GM12878 (cell line): Measurements from ENCODE around the gene CREB3L4. TPM values are rescaled to one million over a fixed set of nuclear protein-coding genes. Genes with fewer than 3 reads are reported as not detected.

Experiments
- ATAC-seq: fragments of 200-7000 bp; cut with Tn5 transposase; 3 replicates; pipeline ENCODE4 v1.9.1; 2020; ENCODE audit warnings: mild to moderate bottlenecking, moderate library complexity
- BruUV-seq: library from RNA; stranded (reverse); fragments of 400-500 nt; replicated peaks from 2 replicates; lab custom pipeline; 2021; lab: Mats Ljungman, UMichigan
- CTCF ChIA-PET: fragments of 300-600 bp; sonication (Branson Sonifier 250); formaldehyde crosslinking; extraction: SDS; loops from one replicate; lab custom pipeline; 2021; ENCODE audit warnings: inconsistent platforms; lab: Yijun Ruan, JAX
- POLR2A ChIA-PET: fragments of 350-600 bp; formaldehyde crosslinking; extraction: SDS; loops from one replicate; lab custom pipeline; 2021; ENCODE audit warnings: inconsistent platforms; lab: Charles Lee
- RAD21 ChIA-PET: fragments of 300-600 bp; sonication (Branson Sonifier 250); formaldehyde crosslinking; loops from one replicate; lab custom pipeline; 2023; ENCODE audit warnings: antibody characterized with exemption; ENCODE audit not compliant: unreplicated experiment; lab: Charles Lee
- SMC1A ChIA-PET: fragments of 300-600 bp; sonication (Branson Sonifier 250); formaldehyde crosslinking; loops from one replicate; lab custom pipeline; 2023; ENCODE audit not compliant: unreplicated experiment, uncharacterized antibody; lab: Charles Lee
- DNase-seq: peaks from one replicate; pipeline ENCODE4 v3.0.0-alpha.2; 2011; ENCODE audit warnings: low read depth, low spot score
- FAIRE-seq: peaks from 3 replicates; lab custom pipeline; 2011; peaks lifted over from hg19 to GRCh38; lab: Jason Lieb, UNC
- H2AFZ ChIP-seq: 2 replicates; pipeline ENCODE4 v1.6.0; 2011; ENCODE audit warnings: low read depth, low read length, control low read depth; ENCODE audit not compliant: control insufficient read depth
- H3K27ac ChIP-seq: 2 replicates; pipeline ENCODE4 v1.5.1; 2011; ENCODE audit warnings: control low read depth; ENCODE audit not compliant: control insufficient read depth, insufficient read depth
- H3K27me3 ChIP-seq, 2 experiments: replicated peaks in 1 of 2; 2 replicates each; pipeline versions ENCODE4 v1.6.0 to v1.6.1; 2011; ENCODE audit warnings: low read length in 1 of 2; ENCODE audit not compliant: control insufficient read depth in 2 of 2, insufficient read depth in 2 of 2
- H3K36me3 ChIP-seq, 2 experiments: 2 replicates each; pipeline ENCODE4 v1.5.1; 2011; ENCODE audit warnings: low read length in 1 of 2; ENCODE audit not compliant: control insufficient read depth in 2 of 2, insufficient read depth in 2 of 2
- H3K4me1 ChIP-seq: 2 replicates; pipeline ENCODE4 v1.6.1; 2011; ENCODE audit warnings: mild to moderate bottlenecking, low read length, moderate library complexity, mixed read lengths; ENCODE audit not compliant: control insufficient read depth, insufficient read depth
- H3K4me2 ChIP-seq: 2 replicates; pipeline ENCODE4 v1.6.0; 2011; ENCODE audit warnings: control low read depth; ENCODE audit not compliant: control insufficient read depth, insufficient read depth
- H3K4me3 ChIP-seq: fragments of 200-600 bp; sonication (generic); 2 replicates; pipeline ENCODE4 v1.5.1; 2016
- H3K79me2 ChIP-seq: 2 replicates; pipeline ENCODE4 v1.6.0; 2011; ENCODE audit warnings: low read length; ENCODE audit not compliant: control insufficient read depth, insufficient read depth
- H3K9ac ChIP-seq: 2 replicates; pipeline ENCODE4 v1.8.0; 2011; ENCODE audit warnings: low read length, control low read depth, mixed read lengths; ENCODE audit not compliant: control insufficient read depth, insufficient read depth
- H3K9me3 ChIP-seq: replicated peaks from 3 replicates; pipeline ENCODE4 v1.5.1; 2011; ENCODE audit warnings: mild to moderate bottlenecking, low read length; ENCODE audit not compliant: control insufficient read depth, insufficient read depth
- H4K20me1 ChIP-seq: 2 replicates; pipeline ENCODE4 v1.6.0; 2011; ENCODE audit not compliant: control insufficient read depth, insufficient read depth
- FOXM1 ChIP-seq: IDR thresholded peaks from 2 replicates; pipeline ENCODE4 v1.6.1; 2012; ENCODE audit warnings: low read depth, mild to moderate bottlenecking, inconsistent platforms, low read length, moderate library complexity
- IKZF1 ChIP-seq: fragments of 450-650 bp; conservative IDR thresholded peaks from 2 replicates; pipeline ENCODE4 v1.6.1; 2017; ENCODE audit warnings: antibody characterized with exemption, mild to moderate bottlenecking
- KDM1A ChIP-seq: fragments of 200-600 bp; sonication (generic); IDR thresholded peaks from 2 replicates; pipeline ENCODE4 v1.6.1; 2016; ENCODE audit warnings: borderline replicate concordance
- MEF2A ChIP-seq: IDR thresholded peaks from 2 replicates; pipeline ENCODE4 v1.6.1; 2011; ENCODE audit warnings: low read depth, mild to moderate bottlenecking, low read length, moderate library complexity; ENCODE audit not compliant: insufficient read depth
- RELA ChIP-seq: fragments of 450-650 bp; IDR thresholded peaks from 2 replicates; pipeline ENCODE4 v1.8.0; 2014; ENCODE audit warnings: borderline replicate concordance; ENCODE audit not compliant: partially characterized antibody
- SPI1 ChIP-seq: IDR thresholded peaks from 2 replicates; pipeline ENCODE4 v1.6.1; 2011; ENCODE audit warnings: low read depth, mild to moderate bottlenecking, low read length, moderate library complexity, borderline replicate concordance; ENCODE audit not compliant: insufficient read depth
- STAT1 ChIP-seq: fragments of 450-650 bp; conservative IDR thresholded peaks from 2 replicates; pipeline ENCODE4 v1.6.1; 2014; ENCODE audit warnings: antibody characterized with exemption, mild to moderate bottlenecking
- ZBTB4 ChIP-seq: fragments of 450-650 bp; formaldehyde crosslinking; IDR thresholded peaks from 2 replicates; pipeline ENCODE4 v1.4.0; 2022; ENCODE audit warnings: mild to moderate bottlenecking, moderate library complexity
- ZBTB40 ChIP-seq: fragments of 450-650 bp; IDR thresholded peaks from 2 replicates; pipeline ENCODE4 v1.6.1; 2016; ENCODE audit warnings: mild to moderate bottlenecking, moderate library complexity, borderline replicate concordance
- ZNF274 ChIP-seq: IDR thresholded peaks from one replicate; pipeline ENCODE4 v1.8.0; 2011; ENCODE audit not compliant: insufficient read length, insufficient read depth
- WGBS: methylation state at CpG from one replicate; pipeline ENCODE4 v1.1.6; 2016; ENCODE audit warnings: low lambda C conversion rate; ENCODE audit not compliant: insufficient replicate concordance, insufficient coverage; ENCODE audit errors: missing lambda C conversion rate; 5-methylcytosine and 5-hydroxymethylcytosine counted together
- in situ Hi-C: fragments of 300-500 bp; cut with MboI; formaldehyde crosslinking; loops from 9 replicates; pipeline ENCODE4 v1.14.3; 2018; ENCODE audit warnings: mixed read lengths
- intact Hi-C: fragments of 100-400 bp; cut with micrococcal nuclease; formaldehyde crosslinking; loops from one replicate; pipeline ENCODE4 v1.14.2; 2022; ENCODE audit not compliant: unreplicated experiment
- polyA plus RNA-seq, 11 experiments: library from polyadenylated mRNA; depleted of rRNA in 4 of 11; unstranded in 6 of 11; stranded (reverse) in 5 of 11; fragments of >200 nt; fragmentation: Nextera tagmentation in 4 of 11; fragmentation: Illumina TruSeq in 1 of 11; extraction: Ambion mirVana in 4 of 11; extraction: Trizol in 1 of 11; gene quantifications; 1 replicate in 1 of 11; 2 replicates in 10 of 11; pipeline versions ENCODE4 v1.2.1 to v1.2.3, GENCODE V29; 2011 to 2016; ENCODE audit warnings: inconsistent platforms in 2 of 11, missing spikeins in 2 of 11, low read depth in 1 of 11
- total RNA-seq, 4 experiments: library from RNA; depleted of rRNA in 3 of 4; stranded (reverse); fragments of >200 nt in 3 of 4; fragmentation: Illumina TruSeq in 1 of 4; extraction: Trizol in 1 of 4; gene quantifications; 2 replicates each; pipeline versions ENCODE4 v1.2.1 to v1.2.3, GENCODE V29; 2013 to 2021
- TF ChIP-seq, protein P1 (sequence below): fragments of 450-650 bp; IDR thresholded peaks from 2 replicates; pipeline ENCODE4 v1.6.1; 2017; ENCODE audit warnings: mild to moderate bottlenecking, moderate library complexity

CREB3L4 gene
- total and polyA plus RNA-seq, 10 of the 15 experiments (the other 5 are each of a cell fraction or from before 2014, with no cell fraction given) = 9.7 to 14.0 (median 12.1) TPM

DNA sequence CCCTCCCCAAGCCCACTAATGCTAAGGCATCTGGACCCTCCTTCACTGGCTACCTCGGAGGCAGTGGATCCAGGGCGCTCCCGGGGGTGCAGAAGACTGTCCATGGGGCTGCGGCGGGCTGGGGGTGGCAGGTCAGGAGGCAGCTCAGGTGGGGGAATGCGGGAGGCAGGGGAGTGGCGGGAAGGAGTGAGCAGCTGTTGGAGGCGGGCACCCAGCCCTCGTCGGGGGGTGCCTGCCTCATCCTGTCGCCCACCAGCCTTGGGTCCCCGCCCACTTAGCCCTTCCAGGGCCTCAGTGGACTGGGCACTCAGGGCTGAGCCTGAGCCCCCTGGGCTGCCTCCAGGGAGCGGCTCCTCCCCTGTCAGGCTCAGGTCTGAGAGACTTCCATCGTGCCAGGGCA, 34.3 kb upstream of the CREB3L4 start:
- H3K4me2 ChIP-seq = no peak overlapping the region
- H2AFZ ChIP-seq = no peak overlapping the region
- no peak for DNase-seq
- no peaks in the 10 kb centered on the region for H3K9me3 ChIP-seq
- no peak for FAIRE-seq
- H3K27ac ChIP-seq = no peak overlapping the region
- H3K79me2 ChIP-seq = no peaks in the 10 kb centered on the region
- no peak overlapping the region for H3K4me3 ChIP-seq
- H3K9ac ChIP-seq = no peak overlapping the region
- BruUV-seq = no TSS peak
- intact Hi-C loops = no loop called here
- ATAC-seq = no peak
- TF ChIP-seq IKZF1 (no peak), ZBTB40 (no peak), MEF2A (no peak), RELA (no peak), STAT1 (no peak), SPI1 (no peak), KDM1A (no peak), ZBTB4 (CRISPR knock-in tag) (no peak), ZNF274 (no peak), FOXM1 (no peak)
- TF ChIP-seq, protein P1, sequence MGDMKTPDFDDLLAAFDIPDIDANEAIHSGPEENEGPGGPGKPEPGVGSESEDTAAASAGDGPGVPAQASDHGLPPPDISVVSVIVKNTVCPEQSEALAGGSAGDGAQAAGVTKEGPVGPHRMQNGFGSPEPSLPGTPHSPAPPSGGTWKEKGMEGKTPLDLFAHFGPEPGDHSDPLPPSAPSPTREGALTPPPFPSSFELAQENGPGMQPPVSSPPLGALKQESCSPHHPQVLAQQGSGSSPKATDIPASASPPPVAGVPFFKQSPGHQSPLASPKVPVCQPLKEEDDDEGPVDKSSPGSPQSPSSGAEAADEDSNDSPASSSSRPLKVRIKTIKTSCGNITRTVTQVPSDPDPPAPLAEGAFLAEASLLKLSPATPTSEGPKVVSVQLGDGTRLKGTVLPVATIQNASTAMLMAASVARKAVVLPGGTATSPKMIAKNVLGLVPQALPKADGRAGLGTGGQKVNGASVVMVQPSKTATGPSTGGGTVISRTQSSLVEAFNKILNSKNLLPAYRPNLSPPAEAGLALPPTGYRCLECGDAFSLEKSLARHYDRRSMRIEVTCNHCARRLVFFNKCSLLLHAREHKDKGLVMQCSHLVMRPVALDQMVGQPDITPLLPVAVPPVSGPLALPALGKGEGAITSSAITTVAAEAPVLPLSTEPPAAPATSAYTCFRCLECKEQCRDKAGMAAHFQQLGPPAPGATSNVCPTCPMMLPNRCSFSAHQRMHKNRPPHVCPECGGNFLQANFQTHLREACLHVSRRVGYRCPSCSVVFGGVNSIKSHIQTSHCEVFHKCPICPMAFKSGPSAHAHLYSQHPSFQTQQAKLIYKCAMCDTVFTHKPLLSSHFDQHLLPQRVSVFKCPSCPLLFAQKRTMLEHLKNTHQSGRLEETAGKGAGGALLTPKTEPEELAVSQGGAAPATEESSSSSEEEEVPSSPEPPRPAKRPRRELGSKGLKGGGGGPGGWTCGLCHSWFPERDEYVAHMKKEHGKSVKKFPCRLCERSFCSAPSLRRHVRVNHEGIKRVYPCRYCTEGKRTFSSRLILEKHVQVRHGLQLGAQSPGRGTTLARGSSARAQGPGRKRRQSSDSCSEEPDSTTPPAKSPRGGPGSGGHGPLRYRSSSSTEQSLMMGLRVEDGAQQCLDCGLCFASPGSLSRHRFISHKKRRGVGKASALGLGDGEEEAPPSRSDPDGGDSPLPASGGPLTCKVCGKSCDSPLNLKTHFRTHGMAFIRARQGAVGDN = no peak
- TF ChIP-seq, all 136 proteins: peak for 0
- ChIA-PET SMC1A (no interaction called here), CTCF (no interaction called here), RAD21 (no interaction called here), POLR2A (no interaction called here)
- 93% methylated on average over 11 of the region's 14 CpGs for WGBS
- peaks cover 19 to 26% of the 10 kb centered on the region in 2 experiments; a peak in 3 of 4 replicates for H3K36me3 ChIP-seq
- peaks cover 8% of the 10 kb centered on the region for H3K4me1 ChIP-seq
- in situ Hi-C loops = no loop called here
- H3K27me3 ChIP-seq = no peaks in the 10 kb centered on the region
- H4K20me1 ChIP-seq = no peaks in the 10 kb centered on the region
